Gastrocnemius medialis (tissue), 4 donors: ENCODE results near the gene HAUS6.

ENCODE experiments used
- POLR2A ChIP-seq, 2 donors: fragments of 450-650 bp; IDR thresholded peaks; one replicate each; pipeline ENCODE4 v1.6.1; 2017; ENCODE audit warnings: antibody characterized with exemption in 2 of 2, mild to moderate bottlenecking in 2 of 2, moderate library complexity in 2 of 2
- TF ChIP-seq, protein P1 (sequence below), 5 experiments: fragments of 450-650 bp in 3 of 5; fragments of 200-600 bp in 2 of 5; sonication (generic) in 2 of 5; IDR thresholded peaks in 4 of 5; conservative IDR thresholded peaks in 1 of 5; 1 replicate in 4 of 5; 2 replicates in 1 of 5; pipeline ENCODE4 v1.5.1; 2016 to 2019; ENCODE audit warnings: antibody characterized with exemption in 5 of 5, mild to moderate bottlenecking in 3 of 5, moderate library complexity in 3 of 5

DNA sequence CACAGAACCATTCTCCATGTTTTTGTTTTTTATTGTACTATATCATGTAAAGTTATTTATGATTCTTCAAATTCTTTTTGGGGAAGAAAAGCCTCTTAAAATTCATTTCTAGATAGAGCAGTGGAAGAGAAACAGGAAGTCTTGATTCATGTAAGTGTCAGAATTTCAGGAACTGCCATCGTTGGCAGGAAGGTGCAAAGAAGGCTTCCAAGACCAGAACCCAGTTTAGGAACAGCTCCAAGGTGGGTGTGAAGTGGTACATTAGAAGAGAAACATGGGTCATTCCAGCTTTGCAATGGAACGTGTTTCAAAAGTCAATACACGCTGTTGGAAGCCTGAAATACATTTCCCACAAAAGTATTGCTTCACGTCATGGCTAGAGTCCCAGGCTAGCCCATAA is 84.5 kb downstream of the HAUS6 start:
- TF ChIP-seq, protein P1, sequence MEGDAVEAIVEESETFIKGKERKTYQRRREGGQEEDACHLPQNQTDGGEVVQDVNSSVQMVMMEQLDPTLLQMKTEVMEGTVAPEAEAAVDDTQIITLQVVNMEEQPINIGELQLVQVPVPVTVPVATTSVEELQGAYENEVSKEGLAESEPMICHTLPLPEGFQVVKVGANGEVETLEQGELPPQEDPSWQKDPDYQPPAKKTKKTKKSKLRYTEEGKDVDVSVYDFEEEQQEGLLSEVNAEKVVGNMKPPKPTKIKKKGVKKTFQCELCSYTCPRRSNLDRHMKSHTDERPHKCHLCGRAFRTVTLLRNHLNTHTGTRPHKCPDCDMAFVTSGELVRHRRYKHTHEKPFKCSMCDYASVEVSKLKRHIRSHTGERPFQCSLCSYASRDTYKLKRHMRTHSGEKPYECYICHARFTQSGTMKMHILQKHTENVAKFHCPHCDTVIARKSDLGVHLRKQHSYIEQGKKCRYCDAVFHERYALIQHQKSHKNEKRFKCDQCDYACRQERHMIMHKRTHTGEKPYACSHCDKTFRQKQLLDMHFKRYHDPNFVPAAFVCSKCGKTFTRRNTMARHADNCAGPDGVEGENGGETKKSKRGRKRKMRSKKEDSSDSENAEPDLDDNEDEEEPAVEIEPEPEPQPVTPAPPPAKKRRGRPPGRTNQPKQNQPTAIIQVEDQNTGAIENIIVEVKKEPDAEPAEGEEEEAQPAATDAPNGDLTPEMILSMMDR (IDR thresholded peaks at IDR 0.05 in 4 of 5, conservative IDR thresholded peaks at IDR 0.05 in 1 of 5), result no peak
- no peak for TF ChIP-seq POLR2A (IDR thresholded peaks at IDR 0.05)
